Activated T-cell treated with anti-CD3 and anti-CD28 coated beads for 24 hours (primary cell): ENCODE data around the gene RAB40C.

ENCODE experiments used
- DNase-seq: peaks from one replicate; pipeline ENCODE4 v3.0.0-alpha.2; 2020; ENCODE audit warnings: low read depth

Gene RAB40C

GRCh38 chr16:631808-632358 lies 42.0 kb downstream of the RAB40C start:
- no peak for DNase-seq

DNA sequence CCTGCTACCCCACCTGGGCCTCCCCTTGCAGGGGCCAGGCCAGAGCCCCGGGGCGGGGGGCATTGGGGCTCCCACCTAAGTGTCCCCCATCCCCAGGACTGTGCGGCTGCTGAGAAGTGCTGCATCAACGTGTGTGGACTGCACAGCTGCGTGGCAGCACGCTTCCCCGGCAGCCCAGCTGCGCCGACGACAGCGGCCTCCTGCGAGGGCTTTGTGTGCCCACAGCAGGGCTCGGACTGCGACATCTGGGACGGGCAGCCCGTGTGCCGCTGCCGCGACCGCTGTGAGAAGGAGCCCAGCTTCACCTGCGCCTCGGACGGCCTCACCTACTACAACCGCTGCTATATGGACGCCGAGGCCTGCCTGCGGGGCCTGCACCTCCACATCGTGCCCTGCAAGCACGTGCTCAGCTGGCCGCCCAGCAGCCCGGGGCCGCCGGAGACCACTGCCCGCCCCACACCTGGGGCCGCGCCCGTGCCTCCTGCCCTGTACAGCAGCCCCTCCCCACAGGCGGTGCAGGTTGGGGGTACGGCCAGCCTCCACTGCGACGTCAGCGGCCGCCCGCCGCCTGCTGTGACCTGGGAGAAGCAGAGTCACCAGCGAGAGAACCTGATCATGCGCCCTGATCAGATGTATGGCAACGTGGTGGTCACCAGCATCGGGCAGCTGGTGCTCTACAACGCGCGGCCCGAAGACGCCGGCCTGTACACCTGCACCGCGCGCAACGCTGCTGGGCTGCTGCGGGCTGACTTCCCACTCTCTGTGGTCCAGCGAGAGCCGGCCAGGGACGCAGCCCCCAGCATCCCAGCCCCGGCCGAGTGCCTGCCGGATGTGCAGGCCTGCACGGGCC lies 42.8 kb downstream of the RAB40C start:
- DNase-seq, result no peak

DNA sequence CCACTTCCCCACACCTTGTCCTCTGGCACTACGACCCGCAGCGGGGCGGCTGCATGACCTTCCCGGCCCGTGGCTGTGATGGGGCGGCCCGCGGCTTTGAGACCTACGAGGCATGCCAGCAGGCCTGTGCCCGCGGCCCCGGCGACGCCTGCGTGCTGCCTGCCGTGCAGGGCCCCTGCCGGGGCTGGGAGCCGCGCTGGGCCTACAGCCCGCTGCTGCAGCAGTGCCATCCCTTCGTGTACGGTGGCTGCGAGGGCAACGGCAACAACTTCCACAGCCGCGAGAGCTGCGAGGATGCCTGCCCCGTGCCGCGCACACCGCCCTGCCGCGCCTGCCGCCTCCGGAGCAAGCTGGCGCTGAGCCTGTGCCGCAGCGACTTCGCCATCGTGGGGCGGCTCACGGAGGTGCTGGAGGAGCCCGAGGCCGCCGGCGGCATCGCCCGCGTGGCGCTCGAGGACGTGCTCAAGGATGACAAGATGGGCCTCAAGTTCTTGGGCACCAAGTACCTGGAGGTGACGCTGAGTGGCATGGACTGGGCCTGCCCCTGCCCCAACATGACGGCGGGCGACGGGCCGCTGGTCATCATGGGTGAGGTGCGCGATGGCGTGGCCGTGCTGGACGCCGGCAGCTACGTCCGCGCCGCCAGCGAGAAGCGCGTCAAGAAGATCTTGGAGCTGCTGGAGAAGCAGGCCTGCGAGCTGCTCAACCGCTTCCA lies 43.6 kb downstream of the RAB40C start:
- DNase-seq, result no peak

DNA sequence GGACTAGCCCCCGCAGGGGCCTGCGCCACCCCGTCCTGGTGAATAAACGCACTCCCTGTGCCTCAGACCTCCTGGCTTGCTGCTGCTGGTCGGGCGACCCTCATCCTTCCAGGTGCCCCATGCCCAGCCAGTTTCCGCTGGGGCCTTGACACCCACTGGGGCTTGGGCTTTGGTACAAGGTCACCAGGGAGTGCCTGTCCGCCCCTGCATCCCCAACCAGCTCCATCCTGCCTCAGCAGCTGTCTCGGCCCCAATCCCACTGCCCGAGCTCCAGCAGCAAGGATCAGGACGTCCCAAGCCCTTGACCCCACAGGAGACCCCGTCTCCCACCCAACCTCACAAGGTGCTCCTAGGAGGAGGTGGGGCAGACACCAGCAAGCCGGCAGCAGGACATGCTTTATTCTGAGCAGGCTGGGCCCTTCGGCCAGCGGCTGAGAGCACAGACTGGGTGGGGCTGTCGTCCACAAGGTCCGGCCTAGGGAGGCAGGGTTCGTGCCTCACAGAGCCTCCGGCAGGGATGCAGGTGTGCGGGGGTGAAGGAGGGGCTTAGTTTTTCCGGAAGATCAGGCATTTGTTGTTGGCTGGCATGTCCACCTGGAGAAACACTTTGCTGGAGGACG lies 44.3 kb downstream of the RAB40C start:
- DNase-seq, result no peak

DNA sequence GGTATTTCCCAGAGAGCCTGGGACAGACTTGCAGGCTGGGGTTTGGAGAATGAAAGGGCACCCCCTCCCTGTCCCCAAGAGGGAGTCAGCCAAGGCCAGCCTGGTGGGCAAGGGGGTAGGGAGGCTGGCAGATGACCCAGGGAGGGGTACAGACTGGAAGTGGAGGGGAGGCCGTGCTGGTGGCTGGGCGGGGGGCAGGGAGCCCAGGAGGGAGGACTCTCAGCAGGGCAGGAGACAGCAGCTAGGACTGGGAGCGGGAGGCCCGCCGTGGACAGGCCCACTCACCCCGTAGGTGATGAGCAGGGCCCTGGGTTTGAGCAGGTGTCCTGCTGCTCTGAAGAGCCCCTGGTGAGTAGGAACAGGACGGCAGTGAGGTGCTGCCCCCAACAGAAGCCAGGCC lies 45.1 kb downstream of the RAB40C start:
- no peak for DNase-seq

GRCh38 chr16:635573-636205 lies 45.8 kb downstream of the RAB40C start:
- no peak for DNase-seq

DNA sequence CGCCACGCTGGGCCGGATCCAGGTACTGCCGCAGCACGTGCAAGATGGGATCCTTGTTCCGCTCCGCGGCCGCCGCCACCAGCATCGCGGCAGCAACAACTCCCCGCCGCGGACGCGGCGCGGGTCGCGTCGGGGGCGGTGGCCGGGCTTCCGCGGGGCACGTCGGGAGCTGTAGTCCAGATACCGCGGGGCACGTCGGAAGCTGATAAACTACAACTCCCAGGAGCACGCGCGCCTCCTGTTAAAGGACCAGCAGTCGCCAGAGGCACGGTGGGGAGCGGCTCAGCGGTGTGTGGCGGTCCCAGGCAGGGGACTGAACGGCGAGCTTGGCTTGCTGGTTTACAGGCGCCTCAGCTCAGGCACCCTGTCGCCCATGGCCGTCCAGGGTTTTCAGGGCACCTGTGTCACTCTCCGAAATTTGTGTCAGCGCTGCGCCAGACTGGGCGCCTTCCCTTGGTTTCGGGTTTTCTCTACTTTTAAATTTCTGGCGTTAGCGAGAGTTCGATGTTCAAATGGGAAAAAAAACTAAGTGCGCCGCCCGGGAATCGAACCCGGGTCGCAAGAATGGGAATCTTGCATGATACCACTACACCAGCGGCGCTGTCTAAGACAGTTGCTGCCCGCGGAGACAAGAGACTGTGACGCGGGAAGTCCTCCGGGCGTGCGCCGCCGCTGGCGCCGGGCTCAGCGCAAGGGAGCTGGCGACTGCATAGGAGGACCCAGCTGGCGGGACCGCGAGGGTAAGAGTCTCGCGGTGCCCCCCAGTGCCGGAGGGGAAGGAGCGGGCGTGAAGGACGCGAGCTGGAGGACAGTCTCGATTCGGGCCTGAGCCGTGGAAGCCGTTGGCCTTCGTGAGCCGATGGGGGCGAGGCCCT lies 46.6 kb downstream of the RAB40C start, which contains the start of gene METTL26:
Gene METTL26 (minus strand): TSS at position 100 of the 875 bp plus-strand sequence. CDS start 15 bp downstream, at position 85.
- peak; percentile 89 for DNase-seq

GRCh38 chr16:637081-638018 lies 47.5 kb downstream of the RAB40C start:
- peak; percentile 82 for DNase-seq

- DNase-seq, result no peak
Observed at GRCh38 chr16:638034-638543, 48.2 kb downstream of the RAB40C start.

DNA sequence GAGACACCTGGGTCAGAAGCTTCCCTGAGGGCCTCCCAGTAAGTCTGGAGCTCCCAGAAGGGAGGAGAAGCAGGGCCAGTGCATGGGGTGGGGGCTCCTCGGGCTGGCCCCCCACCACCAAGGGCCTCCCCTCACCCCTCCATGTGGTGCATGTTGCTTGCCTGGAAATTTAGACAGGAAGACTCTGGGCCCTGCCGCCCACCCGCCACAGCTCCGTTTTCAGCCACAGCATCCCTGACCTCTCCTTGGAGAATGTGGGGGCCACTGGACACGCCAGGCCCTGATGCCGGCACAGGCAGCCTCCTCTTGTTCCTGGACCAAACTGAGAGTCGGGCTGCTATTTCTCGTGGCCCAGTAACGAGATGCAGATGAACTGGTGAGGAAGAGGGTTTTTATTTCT lies 49.0 kb downstream of the RAB40C start:
- DNase-seq, result no peak

GRCh38 chr16:640614-641013 lies 50.7 kb downstream of the RAB40C start:
- no peak for DNase-seq

DNA sequence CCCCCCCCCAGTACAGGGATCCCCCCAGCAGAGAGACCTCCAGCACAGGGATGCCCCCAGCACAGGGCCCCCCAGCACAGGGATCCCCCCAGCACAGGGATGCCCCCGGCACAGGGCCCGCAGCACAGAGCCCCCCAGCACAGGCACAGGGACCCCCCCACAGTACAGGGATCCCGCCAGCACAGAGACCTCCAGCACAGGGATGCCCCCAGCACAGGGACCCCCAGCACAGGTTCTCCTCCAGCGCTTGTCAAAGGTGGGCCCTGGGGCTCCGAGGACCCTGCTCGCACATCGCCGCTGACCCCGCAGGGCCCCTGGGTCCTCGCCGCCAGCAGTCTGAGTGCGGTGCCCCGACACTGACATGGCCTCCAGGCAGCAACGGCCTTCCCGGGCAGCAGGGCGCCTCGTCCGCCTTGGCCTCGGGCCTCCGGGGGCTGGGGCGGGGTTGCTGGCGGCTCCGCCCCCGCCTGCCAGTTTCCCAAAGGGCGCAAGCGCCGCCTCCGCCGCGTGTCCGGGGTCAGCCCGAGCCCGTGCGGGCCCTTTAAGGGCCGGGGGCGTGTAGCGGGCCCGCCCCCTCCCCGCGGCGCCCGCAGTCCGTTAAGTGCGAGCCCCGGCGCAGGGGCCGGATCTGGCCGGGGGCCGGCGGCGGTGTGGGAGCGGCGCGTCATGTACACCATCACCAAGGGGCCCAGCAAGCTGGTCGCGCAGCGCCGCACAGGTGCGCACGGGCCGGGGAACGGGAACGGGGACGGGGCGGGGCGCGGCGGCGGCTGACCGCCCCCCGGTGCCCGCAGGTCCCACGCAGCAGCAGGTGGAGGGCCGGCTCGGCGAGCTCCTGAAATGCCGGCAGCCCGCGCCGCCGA lies 51.7 kb downstream of the RAB40C start, which contains the start of gene MCRIP2:
Gene MCRIP2 (plus strand): TSS at position 503 of the 863 bp plus-strand sequence. CDS start 164 bp downstream, at position 667.
- peak; percentile 69 for DNase-seq

DNA sequence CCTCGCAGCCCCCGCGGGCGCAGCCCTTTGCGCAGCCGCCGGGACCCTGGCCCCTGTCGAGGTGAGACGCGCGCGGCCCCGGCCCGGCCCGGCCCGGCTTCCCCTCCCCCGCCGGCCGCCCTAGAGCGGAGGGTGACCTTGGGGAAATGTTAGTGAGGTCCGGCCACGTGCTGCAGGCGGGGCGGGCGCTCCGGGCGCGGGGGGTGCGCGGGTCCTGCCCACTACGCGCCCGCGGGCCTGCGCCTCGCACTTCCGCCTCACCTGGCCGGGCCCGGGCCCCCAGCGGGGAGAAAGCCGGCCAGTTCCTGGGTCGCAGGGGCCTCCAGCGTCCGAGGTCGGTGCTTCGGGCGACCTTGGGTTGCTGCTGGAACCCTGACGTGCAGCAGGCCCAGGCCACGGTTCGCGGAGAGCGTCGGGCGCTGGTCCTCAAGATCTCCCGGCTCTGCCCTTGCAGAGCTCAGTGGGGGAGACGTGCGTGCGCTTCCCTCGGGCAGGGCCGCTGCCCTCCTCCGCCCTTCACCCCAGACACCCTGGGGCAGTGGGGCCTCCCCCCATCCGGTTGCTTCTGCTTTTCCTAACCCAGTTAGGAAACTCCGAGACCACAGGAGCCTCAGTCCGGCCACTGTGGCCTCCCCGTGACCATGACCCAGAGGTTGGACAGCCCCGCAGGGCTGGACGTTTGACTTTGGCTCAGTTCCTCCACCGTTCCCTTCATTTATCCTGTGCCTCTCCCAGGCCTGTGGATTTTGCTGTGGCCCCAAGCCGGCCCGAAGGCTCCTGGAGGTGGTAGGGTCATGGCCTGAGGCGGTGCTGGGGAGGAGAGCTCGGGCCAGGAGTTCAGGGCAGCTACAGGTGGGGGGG lies 52.6 kb downstream of the RAB40C start:
- no peak for DNase-seq

DNA sequence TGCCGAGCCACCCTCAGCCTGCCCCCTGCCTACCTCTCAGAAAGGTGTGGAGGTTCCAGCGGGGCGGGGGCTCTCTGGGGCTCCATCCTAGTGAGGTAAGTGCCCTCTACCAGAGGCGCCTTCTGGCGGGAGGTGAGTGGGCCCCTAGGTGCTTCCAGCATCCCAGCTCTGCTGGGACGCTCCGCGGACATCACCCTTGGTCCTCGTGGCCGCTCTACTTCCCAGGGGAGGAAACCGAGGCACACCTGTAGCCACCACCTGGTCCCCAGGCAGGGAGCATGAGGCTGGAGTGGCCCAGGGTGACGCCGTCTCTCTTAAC lies 53.1 kb downstream of the RAB40C start:
- no peak for DNase-seq

DNA sequence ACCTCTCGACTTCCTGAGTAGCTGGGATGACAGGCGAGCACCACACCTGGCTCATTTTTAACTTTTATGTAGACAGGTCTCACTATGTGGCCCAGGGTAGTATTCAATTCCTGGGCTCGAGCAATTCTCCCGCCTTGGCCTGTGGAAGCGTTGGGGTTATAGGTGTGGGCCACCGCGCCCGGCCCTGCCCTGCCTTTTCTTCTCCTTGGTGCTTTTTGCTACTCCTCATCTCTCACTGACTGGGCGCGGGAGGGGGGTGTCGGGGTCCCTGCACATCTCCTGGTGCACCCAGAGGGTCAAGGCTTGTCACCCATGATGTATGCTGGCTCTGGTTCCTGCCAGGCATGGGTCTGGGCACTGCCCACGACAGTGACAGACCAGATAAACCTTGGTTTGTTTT lies 54.7 kb downstream of the RAB40C start:
- DNase-seq, result no peak

DNA sequence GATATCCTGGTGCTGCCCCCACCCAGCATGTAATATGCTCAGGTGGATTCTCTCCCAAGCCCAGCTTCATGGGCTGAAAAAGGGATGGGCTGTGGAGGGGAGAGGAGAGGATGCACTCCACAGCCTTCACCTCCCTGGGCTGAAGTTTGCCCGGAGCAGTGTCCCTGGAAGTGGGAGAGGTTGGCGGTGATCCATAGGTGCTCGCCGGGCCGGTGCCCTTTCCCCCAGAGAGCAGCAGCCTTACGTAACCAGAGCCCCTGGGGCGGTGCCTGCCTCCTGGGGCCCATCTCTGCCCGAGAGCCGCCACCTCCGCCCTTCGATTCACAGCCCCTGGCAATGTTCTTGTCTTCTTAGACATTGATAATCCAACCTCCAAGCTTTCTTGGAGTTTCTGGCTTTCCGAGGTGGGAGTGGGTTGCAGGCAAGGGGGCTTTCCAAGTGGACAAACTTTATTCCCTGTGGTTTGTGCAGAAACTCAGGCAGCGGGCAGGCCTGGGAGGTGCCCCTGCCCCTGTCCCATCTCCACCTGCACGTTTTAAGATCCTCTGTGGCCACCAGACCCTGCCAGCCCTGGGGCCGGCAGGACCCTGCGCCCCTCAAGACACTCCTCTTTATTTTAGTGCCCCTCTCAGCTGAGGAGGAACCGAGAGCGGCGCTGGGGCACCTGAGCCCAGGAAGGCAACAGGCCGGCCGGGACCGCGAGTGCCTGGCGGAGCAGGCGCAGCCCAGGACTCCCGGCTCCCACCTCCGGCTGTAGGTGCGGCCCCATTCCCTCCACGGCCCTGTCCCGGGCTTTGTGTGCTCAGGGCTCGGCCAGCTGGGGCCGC lies 56.2 kb downstream of the RAB40C start:
- DNase-seq, result no peak

DNA sequence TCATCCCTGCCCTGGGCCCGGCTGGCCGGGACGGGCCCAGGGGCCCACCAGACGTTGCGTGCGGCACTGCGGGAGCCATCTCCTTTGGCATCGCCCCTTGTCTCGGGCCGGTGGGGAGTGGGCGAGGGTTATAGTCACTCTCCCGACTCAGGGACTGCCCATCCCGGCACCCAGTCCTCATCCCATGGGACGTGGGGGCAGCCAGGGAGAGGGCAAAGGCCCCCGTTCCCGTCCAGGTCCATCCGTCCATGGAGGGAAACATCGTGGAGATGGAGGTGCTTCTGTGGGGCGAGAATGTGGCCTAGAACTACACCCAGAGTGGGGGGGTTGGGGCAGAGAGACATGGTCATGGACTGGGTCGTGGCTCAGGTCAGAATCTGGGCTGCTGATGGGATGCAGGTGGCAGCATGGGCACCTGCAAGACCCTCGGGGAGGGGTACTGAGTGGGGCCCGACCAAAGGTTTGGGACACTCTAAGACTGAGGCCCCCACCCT lies 56.9 kb downstream of the RAB40C start:
- no peak for DNase-seq
